GM12801 (cell line): ENCODE measurements around the gene BORCS6.

Experiments
- TF ChIP-seq, protein P1 (sequence below): IDR thresholded peaks from one replicate; pipeline ENCODE4 v1.5.1; 2011; ENCODE audit warnings: control low read depth; ENCODE audit not compliant: insufficient read length; ENCODE audit errors: extremely low read depth

BORCS6 gene

DNA sequence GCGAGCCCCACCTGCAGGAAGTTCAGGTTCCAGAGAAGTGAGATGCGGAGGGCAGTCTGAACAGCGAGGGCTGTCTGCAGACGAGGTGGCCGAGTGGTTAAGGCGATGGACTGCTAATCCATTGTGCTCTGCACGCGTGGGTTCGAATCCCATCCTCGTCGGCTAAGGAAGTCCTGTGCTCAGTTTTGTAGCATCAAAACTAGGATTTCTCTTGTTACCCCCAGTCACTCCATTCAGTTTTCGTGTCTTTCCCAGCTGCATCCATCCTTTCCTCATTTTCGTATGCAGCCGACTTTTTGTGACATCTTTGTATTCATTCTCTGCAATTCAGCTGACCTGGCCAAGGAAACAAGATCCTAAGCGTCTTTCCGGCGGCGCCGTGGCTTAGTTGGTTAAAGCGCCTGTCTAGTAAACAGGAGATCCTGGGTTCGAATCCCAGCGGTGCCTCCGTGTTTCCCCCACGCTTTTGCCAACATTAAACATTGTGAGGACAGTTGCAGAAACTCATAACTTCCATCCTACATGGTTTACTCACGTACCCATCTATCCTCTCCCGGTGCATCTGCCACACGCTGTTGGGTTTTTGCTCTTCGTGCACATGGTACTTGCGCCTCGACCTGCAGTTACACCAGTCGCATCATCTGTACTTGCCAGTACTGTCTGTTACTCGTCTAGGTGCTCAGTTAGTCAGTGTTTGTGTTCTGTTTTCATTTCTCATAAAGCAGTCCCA lies 3.0 kb downstream of the BORCS6 start:
- TF ChIP-seq, protein P1, sequence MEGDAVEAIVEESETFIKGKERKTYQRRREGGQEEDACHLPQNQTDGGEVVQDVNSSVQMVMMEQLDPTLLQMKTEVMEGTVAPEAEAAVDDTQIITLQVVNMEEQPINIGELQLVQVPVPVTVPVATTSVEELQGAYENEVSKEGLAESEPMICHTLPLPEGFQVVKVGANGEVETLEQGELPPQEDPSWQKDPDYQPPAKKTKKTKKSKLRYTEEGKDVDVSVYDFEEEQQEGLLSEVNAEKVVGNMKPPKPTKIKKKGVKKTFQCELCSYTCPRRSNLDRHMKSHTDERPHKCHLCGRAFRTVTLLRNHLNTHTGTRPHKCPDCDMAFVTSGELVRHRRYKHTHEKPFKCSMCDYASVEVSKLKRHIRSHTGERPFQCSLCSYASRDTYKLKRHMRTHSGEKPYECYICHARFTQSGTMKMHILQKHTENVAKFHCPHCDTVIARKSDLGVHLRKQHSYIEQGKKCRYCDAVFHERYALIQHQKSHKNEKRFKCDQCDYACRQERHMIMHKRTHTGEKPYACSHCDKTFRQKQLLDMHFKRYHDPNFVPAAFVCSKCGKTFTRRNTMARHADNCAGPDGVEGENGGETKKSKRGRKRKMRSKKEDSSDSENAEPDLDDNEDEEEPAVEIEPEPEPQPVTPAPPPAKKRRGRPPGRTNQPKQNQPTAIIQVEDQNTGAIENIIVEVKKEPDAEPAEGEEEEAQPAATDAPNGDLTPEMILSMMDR = no peak

DNA sequence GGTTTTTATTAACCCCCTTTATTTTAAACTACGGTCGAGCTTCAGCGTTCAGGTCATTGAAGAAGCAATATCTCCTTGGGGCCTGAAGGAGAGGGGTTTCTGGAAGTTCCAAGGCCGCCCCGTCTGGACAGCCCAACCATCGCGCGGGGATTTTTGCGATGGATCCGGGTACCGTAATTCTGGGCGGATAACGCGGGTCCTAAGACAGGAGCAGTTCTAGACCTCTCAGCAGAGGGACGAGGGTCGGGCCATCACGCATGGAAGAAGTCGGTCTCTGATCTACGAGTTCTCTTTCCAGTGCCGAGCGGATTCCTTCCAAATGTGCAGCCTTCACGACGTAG lies 3.6 kb downstream of the BORCS6 start:
- TF ChIP-seq, protein P1 = no peak

DNA sequence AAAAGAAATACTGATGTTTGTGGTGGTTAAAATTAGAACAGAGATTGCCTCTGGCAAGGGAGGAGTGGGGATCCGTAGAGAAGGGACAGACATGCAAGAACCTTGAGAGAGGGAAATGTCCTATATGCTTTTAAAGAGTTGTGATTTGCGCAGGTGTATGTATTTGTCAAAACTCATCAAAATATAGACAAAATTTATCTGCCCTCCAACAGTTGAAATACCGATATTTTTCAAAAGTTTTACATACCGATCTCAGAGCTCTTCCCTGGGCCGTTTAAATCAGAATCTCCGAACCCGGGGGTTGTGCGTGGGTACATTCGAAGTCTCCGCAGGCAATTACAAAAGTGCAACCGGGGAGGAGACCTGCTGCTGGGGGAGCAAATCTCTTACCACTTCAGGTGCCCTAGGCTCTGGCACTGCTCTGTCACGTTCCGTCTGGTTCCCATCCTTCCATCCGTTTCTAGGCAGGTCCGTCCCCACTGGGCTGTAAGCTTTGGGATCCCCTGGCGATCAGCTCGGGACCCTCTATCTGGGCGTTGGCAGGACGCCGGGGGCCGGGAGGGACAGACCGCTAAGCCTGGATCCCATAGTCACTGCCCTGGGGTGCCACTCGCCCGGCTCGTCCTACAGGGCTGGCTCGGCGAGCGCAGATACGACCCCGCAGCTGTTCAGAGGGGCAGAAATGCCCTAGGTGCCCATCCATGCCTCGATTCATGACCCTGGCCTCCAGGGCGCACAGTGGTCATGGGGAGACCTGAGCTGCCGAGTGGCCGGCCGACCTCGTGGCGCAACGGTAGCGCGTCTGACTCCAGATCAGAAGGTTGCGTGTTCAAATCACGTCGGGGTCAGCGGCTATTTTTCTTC lies 4.2 kb downstream of the BORCS6 start:
- TF ChIP-seq, protein P1 = no peak

DNA sequence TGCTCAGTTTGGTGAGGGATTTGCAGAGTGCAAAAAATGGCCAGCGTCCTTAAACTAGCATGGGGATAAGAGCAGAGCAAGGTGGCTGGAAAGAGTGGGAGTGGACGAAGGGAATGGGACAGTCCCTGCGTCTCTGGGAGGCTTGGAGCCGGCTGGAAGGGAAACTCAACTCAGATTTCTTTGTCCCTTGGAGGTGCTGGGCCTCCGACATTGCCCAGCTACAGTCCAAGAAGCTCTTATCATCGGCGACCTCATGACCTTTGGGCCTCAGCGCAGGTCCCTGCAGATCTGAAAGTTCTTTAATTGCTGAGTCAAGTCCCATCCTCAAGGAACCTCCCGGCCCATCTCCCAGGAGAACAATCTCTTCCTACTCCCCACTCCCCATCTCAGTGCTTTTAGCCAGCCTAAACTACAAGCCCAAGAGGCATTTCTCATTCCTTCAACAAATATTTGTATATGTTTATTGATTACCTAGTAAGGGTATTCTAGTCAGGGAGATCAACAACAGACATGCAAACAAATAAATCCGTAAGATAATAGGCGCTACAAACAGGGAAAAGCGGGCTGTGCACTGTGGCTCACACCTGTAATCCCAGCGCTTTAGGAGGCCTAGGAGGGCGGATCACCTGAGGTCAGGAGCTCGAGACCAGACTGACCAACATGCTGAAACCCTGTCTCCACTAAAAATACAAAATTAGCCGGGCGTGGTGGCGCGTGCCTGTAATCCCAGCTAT lies 12.8 kb downstream of the BORCS6 start:
- TF ChIP-seq, protein P1 = no peak

DNA sequence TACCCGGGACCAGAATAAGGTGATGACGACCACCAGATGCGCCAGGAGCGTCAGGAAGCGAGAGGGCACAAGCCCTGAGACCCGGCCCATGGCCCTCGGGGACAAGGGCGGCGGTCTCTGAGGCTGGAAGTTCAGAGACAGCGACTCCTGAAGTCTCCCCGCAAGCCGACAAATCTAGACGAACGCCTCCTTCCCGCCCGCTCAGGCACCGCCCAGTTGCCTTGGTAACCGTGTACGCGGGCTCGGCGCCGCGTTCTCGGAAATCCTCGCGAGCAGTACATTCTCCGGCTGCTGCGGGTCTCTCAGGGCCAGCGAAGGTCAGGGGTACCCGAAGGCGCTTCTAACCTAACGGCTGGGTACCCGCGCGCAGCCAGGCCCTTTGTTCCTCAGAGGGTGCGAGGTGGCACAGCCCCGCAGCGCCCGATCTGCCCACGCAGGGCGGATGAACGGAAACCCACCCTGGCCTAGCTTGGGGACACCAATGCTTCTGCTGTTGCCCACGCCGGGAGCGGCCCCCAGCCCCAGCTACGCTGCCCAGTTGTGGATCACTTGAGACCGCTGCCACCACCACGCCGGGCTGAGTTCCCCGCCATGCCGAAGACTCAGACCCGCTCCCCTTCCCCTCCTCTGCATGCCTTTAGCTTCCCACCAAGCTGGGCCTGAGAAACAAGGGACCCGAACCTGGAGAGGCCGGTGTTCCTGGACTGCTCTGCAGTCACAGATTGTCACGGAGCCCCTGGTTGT lies 13.6 kb downstream of the BORCS6 start, which contains the start of gene TMEM107:
Gene TMEM107, minus strand, starts transcription at position 184 of the 744 bp plus-strand sequence. Its CDS starts 94 bp downstream, at position 90.
- TF ChIP-seq, protein P1 = no peak

DNA sequence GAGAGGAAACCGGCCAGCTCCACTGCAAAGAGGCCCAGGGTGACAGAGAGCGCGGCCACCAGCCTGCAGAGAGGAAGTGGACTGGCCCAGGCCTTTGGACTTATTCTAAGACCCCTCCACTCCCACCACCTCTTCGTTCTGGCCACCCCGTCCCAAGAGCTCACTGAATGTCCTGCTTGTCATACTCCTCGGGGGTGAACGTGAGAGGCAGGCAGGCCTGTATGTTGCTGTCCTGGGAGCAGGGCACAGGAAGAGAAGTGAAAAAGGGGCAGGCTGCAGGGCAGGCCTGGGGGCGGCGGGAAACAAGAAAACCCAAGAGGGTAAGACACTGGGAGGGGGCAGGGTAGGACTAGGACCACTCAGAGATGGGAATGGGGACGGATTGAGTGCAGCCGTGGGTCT lies 14.2 kb downstream of the BORCS6 start:
- TF ChIP-seq, protein P1 = no peak
